ENCODE measurements around the gene AGPAT1.
"Not testable (repeated sequence)": the region's sequence is repeated elsewhere in the genome, so short reads cannot be mapped to it uniquely, and the experiment has no call there.

AGPAT1 gene

GRCh38 chr6:32185681-32186131 lies 9.8 kb upstream of the AGPAT1 start:
- not testable (repeated sequence) for DNase-seq

- DNase-seq: no peak
Observed at GRCh38 chr6:32184084-32184640, 8.3 kb upstream of the AGPAT1 start, which contains the start of gene AGER. Gene AGER (minus strand): TSS chr6:32184253. CDS start chr6:32184222, 31 bp downstream.

GRCh38 chr6:32183483-32184083 lies 7.7 kb upstream of the AGPAT1 start:
- no peak for DNase-seq

GRCh38 chr6:32183030-32183429 lies 7.1 kb upstream of the AGPAT1 start:
- DNase-seq: no peak

- no peak for DNase-seq
Observed at GRCh38 chr6:32182555-32182981, 6.7 kb upstream of the AGPAT1 start.

- no peak for DNase-seq
Observed at GRCh38 chr6:32181915-32182529, 6.1 kb upstream of the AGPAT1 start.

GRCh38 chr6:32181148-32181702 lies 5.3 kb upstream of the AGPAT1 start:
- DNase-seq: no peak

GRCh38 chr6:32179766-32180405 lies 4.0 kb upstream of the AGPAT1 start:
- DNase-seq: no peak

- no peak for DNase-seq
Observed at GRCh38 chr6:32178547-32179440, 2.9 kb upstream of the AGPAT1 start.

- DNase-seq: peak; percentile 100
Observed at GRCh38 chr6:32177788-32178546, 2.1 kb upstream of the AGPAT1 start, which contains the start of gene RNF5. Gene RNF5 (plus strand): TSS chr6:32178405. CDS start chr6:32178512, 107 bp downstream.

GRCh38 chr6:32177183-32177787 lies 1.4 kb upstream of the AGPAT1 start:
- DNase-seq: peak; percentile 86

- DNase-seq: no peak
Observed at GRCh38 chr6:32176476-32177182, 745 bp upstream of the AGPAT1 start.

GRCh38 chr6:32175322-32175710 lies 568 bp downstream of the AGPAT1 start:
- DNase-seq: no peak

GRCh38 chr6:32174416-32174815 lies 1.5 kb downstream of the AGPAT1 start:
- no peak for DNase-seq

- DNase-seq: no peak
Observed at GRCh38 chr6:32173051-32173727, 2.7 kb downstream of the AGPAT1 start.

- no peak for DNase-seq
Observed at GRCh38 chr6:32171234-32171633, 4.7 kb downstream of the AGPAT1 start.

- DNase-seq: no peak
Observed at GRCh38 chr6:32170294-32170693, 5.6 kb downstream of the AGPAT1 start.

GRCh38 chr6:32168807-32169591 lies 6.9 kb downstream of the AGPAT1 start:
- DNase-seq: no peak

- DNase-seq: no peak
Observed at GRCh38 chr6:32168350-32168749, 7.5 kb downstream of the AGPAT1 start.

All from NCI-H1105 (cell line).